T-helper 2 cell treated with Interferon-gamma antibody and Interleukin-4, amounts not matched to agents 100 ng/mL and 5 ng/mL, for 36 hours (primary cell): ENCODE data around the gene SLC29A2. TPM values are rescaled to one million over a fixed set of nuclear protein-coding genes. Genes with fewer than 3 reads are reported as not detected.
"Not testable (repeated sequence)": the region's sequence is repeated elsewhere in the genome, so short reads cannot be mapped to it uniquely, and the experiment has no call there.

ENCODE experiments used
- intact Hi-C: fragments of 100-400 bp; cut with micrococcal nuclease; formaldehyde crosslinking; loops from one replicate; pipeline ENCODE4 v1.15.1; 2023
- total RNA-seq: library from RNA; stranded (reverse); gene quantifications from 2 replicates; pipeline ENCODE4 v1.2.3, GENCODE V29; 2022

Gene SLC29A2
- total RNA-seq, 1 donor from 2014 or later: 8.0 TPM

DNA sequence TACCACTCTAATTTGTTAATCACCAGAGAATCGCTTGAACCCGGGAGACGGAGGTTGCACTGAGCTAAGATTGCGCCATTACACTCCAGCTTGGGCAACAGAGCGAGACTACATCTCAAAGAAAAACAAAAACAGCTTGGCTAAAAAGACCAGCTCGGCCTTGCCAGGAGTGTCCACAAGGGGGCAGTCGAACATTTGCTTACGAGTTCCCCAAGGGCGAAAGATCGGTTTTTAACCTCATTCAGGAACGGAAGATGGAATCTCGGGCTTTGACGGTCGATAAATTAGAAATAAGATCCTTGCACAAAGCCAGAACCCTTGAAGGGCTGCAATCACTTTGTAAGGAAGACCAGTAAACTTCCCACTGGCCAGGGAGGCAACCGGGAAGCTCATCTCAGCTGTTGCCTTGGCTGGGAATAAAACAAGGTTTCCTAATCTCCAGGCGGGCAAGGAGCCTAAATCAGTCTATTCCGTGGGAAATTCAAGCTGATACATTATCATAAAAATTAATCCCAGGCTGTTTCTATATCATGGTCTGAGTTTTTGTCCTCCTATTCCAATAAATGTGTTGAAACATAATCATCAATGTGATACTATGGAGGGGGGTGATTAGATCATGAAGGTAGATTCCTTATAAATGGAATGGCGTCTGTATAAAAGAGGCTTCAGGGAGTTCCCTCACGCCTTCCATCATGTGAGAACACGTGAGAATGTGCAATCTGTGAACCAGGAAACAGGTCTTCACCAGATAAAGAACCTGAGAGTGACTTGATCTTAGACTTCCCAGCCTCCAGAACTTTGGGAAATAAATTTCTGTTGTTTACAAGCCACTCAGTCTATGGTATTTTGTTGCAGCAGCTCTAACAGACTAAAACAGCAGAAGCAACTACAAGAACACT is 14.9 kb upstream of the SLC29A2 start:
- intact Hi-C loops: no loop called here

- intact Hi-C loops: not testable (repeated sequence)
Measured at GRCh38 chr11:66384316-66384715, 12.8 kb upstream of the SLC29A2 start.

GRCh38 chr11:66380264-66380663 is 8.7 kb upstream of the SLC29A2 start:
- intact Hi-C loops: not testable (repeated sequence)

- intact Hi-C loops: not testable (repeated sequence)
Measured at GRCh38 chr11:66373690-66374287, 2.2 kb upstream of the SLC29A2 start.

- intact Hi-C loops: no loop called here
Measured at GRCh38 chr11:66373265-66373664, 1.7 kb upstream of the SLC29A2 start.

DNA sequence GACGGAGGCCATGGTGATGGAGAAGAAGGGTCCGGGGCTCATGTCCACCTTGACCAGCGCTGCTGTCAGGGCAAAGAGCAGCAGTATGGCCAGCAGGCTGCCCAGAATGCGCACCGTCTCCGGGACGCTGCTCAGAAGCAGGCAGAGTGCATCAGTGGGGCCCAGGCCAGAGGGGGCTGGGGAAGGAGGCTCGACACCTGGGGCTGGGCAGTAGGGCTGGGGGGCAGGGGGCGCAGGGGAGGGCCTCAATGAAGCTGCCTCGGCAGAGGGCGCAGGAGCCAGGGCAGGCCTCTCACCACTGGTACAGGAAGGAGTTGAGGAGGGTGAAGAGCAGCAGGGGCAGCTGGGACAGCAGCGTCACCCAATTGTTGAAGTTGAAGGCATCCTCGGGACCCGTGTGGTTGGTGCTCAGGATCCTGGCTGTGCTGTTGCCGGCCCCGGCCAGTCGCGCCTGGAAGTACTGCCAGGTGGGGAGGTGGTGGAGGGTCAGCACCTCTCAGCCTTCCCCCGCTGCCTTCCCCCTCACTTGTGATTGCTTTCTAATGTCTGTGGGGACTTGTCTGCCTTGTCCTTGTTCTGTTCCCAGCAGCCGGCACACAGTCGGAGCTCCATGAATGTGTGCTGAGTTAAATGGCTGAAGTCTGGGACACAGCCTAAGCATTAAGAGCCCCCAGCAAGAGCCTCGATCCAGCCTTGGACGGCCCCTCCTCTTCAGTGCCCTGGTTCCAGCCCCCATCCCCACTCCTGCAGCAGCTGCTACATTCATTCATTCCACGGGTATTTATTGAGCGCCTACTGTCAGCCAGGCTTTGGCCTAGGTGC is 2.3 kb downstream of the SLC29A2 start:
- intact Hi-C loops: no loop called here

DNA sequence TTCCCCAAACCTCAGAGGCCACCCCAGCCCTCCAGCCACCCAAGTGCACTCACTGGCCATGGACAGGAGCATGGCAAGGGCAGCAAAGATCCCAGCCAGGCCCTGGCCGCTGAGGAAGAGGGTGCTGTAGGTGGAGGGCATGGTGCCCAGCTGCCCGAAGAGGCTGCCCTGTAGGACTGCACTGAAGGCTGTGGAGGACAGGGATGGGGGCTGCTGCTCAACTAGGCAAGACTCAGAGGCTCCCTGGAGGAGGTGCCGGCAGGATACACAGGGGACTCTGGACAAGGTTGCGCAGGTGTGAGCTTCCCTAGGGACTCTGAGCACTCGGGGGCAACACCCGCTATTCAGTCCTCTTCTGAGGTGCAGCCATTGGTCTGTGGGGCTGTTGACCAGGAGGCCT is 3.1 kb downstream of the SLC29A2 start:
- intact Hi-C loops: no loop called here

DNA sequence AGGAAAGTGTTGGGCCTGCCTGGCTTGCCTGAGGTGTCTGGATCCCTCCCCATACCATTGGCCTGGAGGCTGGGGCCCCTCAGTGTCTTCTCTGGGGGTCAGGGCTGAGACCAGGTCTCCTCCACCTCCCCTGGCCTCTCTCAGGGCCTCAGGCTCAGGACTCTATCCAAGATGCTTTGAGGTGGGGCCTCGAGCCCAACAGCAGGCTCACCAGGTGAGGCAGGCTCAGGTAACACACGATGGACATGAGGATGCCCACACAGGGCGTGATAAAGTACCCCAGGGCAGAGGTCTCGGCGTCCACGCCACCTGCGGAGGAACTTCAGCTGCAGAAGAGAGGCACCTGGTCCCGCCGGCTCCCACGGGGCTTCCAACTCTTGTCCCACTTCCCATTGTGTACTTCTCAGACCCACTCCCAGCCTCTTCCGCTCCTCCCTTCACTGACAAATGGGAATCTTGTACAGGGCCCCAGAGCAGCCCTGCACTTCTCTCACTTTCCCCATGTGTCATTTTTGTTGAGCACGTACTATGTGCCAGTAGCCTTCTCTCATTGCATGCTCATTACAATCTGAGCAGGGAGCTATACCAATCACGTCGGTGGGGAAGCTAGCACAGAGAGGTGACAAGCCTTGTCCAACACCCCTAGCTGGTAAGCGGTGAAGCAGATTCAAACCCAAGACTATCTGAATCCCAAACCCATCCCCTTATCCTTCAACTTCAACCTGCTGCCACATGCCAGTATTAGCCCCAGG is 3.8 kb downstream of the SLC29A2 start:
- intact Hi-C loops: no loop called here

DNA sequence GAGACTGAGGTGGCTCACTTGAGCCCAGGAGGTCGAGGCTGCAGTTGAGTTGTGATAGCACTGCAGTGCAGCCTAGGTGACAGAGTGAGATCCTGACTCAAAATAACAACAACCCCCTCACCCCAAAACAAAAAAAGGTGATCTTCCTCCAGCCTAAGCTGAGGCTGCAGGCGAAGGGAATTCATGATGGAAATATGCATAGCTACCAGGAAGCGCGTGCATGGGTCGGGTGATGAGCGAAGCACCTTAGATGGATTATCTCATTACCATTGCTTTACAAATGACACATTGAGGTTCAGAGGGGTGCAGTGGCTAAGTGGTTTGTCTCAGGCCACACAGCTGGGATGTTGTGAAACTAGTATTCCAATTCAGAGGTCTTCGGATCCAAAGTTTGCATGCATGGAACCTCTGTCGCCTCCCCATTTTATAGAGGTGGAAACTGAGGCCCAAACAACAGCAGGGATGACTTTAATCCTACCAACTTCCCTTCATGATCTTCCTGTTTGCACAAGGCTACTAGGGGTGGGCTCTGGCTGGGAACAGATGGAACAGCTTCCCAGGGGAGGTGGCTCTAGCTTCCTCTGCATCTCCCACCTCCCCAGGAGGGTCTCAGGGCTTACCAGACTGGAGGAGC is 4.6 kb downstream of the SLC29A2 start:
- intact Hi-C loops: no loop called here

GRCh38 chr11:66365711-66366619 is 5.6 kb downstream of the SLC29A2 start:
- intact Hi-C loops: no loop called here

DNA sequence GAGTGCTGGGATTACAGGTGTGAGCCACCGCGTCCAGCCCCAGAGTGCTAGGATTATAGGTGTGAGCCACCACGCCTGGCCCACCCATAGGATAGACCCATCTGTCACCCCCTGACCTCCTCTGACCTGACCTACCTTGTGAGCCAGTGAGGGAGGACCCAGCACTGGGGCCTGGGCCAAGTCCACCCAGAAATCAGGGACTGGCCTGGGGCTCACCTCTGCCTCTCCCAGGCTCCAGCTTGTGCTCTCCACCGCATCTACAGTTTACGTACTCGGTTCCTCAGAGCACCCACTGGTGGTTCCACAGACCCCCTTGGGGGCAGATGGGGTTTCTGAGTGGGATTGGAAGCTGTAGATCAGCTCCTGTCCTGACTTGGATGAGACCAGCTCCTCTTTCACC is 6.4 kb downstream of the SLC29A2 start:
- intact Hi-C loops: no loop called here

GRCh38 chr11:66363805-66364535 is 7.6 kb downstream of the SLC29A2 start:
- intact Hi-C loops: no loop called here

GRCh38 chr11:66363187-66363601 is 8.4 kb downstream of the SLC29A2 start:
- intact Hi-C loops: no loop called here

DNA sequence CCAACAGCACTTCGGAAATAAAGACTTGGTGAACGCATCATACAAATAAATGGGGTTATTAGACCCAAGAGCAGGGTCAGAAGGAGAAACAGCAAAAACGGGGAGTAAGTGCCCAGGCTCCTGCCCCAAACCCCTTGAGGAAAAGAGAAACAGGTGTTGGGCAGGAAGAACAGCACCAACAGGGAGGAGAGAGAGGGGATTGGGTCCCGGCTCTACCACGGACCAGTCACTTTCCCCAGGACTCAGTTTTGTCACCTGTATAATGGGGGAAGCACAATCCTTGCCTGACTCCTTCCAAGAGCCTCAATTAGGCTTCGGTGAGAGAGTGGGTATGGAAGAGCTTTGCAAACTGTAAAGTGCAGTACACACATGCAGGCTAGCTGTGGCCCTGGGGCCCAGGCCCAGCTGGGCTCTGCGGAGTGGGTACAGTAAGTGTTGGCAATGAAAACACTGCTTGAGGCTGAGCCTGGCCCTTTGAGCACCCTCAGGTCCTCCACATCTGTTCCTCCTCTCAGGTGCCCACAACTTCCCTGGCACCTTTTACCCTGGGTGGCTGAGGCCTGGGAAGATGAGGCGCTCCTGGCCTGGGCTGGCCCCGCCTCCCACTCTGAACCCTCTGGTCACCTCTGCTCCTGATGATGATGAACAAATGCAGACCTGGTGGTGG is 8.9 kb downstream of the SLC29A2 start:
- intact Hi-C loops: no loop called here

- intact Hi-C loops: no loop called here
Measured at GRCh38 chr11:66361502-66361941, 10.0 kb downstream of the SLC29A2 start.

GRCh38 chr11:66360406-66361073 is 11.0 kb downstream of the SLC29A2 start:
- intact Hi-C loops: no loop called here

GRCh38 chr11:66359662-66360087 is 11.9 kb downstream of the SLC29A2 start:
- intact Hi-C loops: no loop called here
